Measurements from ENCODE around the gene C8B. TPM values are rescaled to one million over a fixed set of nuclear protein-coding genes. Genes with fewer than 3 reads are reported as not detected.

Gene C8B
- total RNA-seq, 1 experiment from 2014 or later: 0.10 TPM

DNA sequence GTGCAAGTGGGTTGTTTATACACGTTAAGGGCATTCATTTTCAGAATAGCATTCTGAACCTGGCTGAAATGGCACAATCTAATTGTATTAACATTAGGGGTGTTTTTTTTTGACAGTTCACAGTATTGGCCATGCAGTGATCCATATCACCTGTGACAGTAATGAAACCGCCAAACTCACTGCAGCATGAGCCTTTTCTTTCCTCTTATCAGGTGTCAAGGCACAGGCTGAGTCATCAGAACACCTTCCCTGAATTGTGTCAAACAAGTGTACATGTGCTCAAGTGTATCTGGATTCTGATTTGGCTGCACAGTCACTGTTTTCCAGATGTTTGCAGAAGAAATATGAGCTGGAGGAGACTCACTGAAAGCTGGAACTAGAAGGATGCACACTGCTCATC is 47.7 kb upstream of the C8B start:
- H3K36me3 ChIP-seq (ENCODE audit: control insufficient read depth in 1 of 2, insufficient read depth in 2 of 2, low read length in 2 of 2): no peaks in the 10 kb centered on the region
- no peak overlapping the region for H3K4me2 ChIP-seq (ENCODE audit: low read length)
- no peaks in the 10 kb centered on the region for H3K4me1 ChIP-seq (ENCODE audit: control insufficient read depth in 1 of 2, insufficient read depth in 2 of 2, low read length in 2 of 2)
- no TSS peak for BruUV-seq (replicated peaks)
- no peak for TF ChIP-seq POLR2A (IDR thresholded peaks at IDR 0.05; ENCODE audit: borderline replicate concordance, extremely low read depth, insufficient read depth, insufficient read length)
- TF ChIP-seq CBX3 (IDR thresholded peaks at IDR 0.05; ENCODE audit: low read depth): no peak
- TF ChIP-seq CEBPB (IDR thresholded peaks at IDR 0.05; ENCODE audit: low read depth): no peak
- TF ChIP-seq, protein P1, sequence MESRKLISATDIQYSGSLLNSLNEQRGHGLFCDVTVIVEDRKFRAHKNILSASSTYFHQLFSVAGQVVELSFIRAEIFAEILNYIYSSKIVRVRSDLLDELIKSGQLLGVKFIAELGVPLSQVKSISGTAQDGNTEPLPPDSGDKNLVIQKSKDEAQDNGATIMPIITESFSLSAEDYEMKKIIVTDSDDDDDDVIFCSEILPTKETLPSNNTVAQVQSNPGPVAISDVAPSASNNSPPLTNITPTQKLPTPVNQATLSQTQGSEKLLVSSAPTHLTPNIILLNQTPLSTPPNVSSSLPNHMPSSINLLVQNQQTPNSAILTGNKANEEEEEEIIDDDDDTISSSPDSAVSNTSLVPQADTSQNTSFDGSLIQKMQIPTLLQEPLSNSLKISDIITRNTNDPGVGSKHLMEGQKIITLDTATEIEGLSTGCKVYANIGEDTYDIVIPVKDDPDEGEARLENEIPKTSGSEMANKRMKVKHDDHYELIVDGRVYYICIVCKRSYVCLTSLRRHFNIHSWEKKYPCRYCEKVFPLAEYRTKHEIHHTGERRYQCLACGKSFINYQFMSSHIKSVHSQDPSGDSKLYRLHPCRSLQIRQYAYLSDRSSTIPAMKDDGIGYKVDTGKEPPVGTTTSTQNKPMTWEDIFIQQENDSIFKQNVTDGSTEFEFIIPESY (IDR thresholded peaks at IDR 0.05; ENCODE audit: extremely low read depth, insufficient replicate concordance, low read length): no peak
- TF ChIP-seq, protein P2, sequence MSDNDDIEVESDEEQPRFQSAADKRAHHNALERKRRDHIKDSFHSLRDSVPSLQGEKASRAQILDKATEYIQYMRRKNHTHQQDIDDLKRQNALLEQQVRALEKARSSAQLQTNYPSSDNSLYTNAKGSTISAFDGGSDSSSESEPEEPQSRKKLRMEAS (IDR thresholded peaks at IDR 0.05): no peak
- TF ChIP-seq, protein P3, sequence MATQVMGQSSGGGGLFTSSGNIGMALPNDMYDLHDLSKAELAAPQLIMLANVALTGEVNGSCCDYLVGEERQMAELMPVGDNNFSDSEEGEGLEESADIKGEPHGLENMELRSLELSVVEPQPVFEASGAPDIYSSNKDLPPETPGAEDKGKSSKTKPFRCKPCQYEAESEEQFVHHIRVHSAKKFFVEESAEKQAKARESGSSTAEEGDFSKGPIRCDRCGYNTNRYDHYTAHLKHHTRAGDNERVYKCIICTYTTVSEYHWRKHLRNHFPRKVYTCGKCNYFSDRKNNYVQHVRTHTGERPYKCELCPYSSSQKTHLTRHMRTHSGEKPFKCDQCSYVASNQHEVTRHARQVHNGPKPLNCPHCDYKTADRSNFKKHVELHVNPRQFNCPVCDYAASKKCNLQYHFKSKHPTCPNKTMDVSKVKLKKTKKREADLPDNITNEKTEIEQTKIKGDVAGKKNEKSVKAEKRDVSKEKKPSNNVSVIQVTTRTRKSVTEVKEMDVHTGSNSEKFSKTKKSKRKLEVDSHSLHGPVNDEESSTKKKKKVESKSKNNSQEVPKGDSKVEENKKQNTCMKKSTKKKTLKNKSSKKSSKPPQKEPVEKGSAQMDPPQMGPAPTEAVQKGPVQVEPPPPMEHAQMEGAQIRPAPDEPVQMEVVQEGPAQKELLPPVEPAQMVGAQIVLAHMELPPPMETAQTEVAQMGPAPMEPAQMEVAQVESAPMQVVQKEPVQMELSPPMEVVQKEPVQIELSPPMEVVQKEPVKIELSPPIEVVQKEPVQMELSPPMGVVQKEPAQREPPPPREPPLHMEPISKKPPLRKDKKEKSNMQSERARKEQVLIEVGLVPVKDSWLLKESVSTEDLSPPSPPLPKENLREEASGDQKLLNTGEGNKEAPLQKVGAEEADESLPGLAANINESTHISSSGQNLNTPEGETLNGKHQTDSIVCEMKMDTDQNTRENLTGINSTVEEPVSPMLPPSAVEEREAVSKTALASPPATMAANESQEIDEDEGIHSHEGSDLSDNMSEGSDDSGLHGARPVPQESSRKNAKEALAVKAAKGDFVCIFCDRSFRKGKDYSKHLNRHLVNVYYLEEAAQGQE (IDR thresholded peaks at IDR 0.05; ENCODE audit: low read depth): no peak
- TF ChIP-seq ZNF274 (IDR thresholded peaks at IDR 0.05; ENCODE audit: low read depth, low read length): no peak
- H2AFZ ChIP-seq (ENCODE audit: low read depth, low read length, poor library complexity, severe bottlenecking): no peak overlapping the region
- no peak for ATAC-seq
- peaks cover 4% of the 10 kb centered on the region; the same call in 1 of the 2 replicates for H3K27me3 ChIP-seq (ENCODE audit: insufficient read depth, low read length)
- H3K27ac ChIP-seq (ENCODE audit: low read depth, low read length): no peak overlapping the region
- H3K9me3 ChIP-seq (ENCODE audit: control insufficient read depth in 1 of 2, insufficient read depth in 1 of 2, low read depth in 1 of 2, low read length in 2 of 2): no peaks in the 10 kb centered on the region
- no peak overlapping the region for H3K4me3 ChIP-seq (replicated peaks in 1 of 2; ENCODE audit: low read depth in 1 of 2, low read length in 2 of 2)
- no peaks in the 10 kb centered on the region for H3K9me2 ChIP-seq (ENCODE audit: insufficient read depth)
- no peaks in the 10 kb centered on the region for H4K20me1 ChIP-seq (ENCODE audit: insufficient read depth)
- intact Hi-C loops (cut with micrococcal nuclease): loop anchor here (5.0 to 10.0 kb wide), 2 partner anchors 59 to 279 kb away; no protein-coding TSS in a partner anchor
- POLR2A ChIA-PET: no interaction called here
- no peaks in the 10 kb centered on the region for H3K79me2 ChIP-seq (ENCODE audit: insufficient read depth, low read length)
- no peak for DNase-seq (ENCODE audit: low read depth, low spot score)
- no peak overlapping the region for H3K9ac ChIP-seq (ENCODE audit: low read length)
- CTCF ChIA-PET: no interaction called here
- RAD21 ChIA-PET (ENCODE audit: low non-redundant PET in 1 of 2, low total read pairs in 2 of 2, uncharacterized antibody in 2 of 2, unreplicated experiment in 2 of 2): no interaction called here
